CD8-positive, alpha-beta memory T cell (primary cell): ENCODE data around the gene ZNF629. TPM values are rescaled to one million over a fixed set of nuclear protein-coding genes. Genes with fewer than 3 reads are reported as not detected.

Experiments
- CTCF ChIA-PET: fragments of 350-600 bp; sonication (Branson Sonifier 250); formaldehyde crosslinking; loops from one replicate; lab custom pipeline; 2021; ENCODE audit warnings: antibody characterized with exemption; lab: Charles Lee
- POLR2A ChIA-PET: fragments of 350-600 bp; sonication (Branson Sonifier 250); formaldehyde crosslinking; loops from one replicate; lab custom pipeline; 2021; ENCODE audit warnings: antibody characterized with exemption; lab: Charles Lee
- DNase-seq, 5 donors: peaks; one replicate each; pipeline versions ENCODE4 v3.0.0 to v3.0.0-alpha.2; 2020 to 2022; ENCODE audit warnings: mixed read lengths in 1 of 5
- H3K27ac ChIP-seq: one replicate; pipeline ENCODE4 v1.7.0; 2013; ENCODE audit warnings: low read depth, mild to moderate bottlenecking, low read length, moderate library complexity
- H3K27me3 ChIP-seq: 2 replicates; pipeline ENCODE4 v1.7.0; 2013; ENCODE audit warnings: low read length, mild to moderate bottlenecking; ENCODE audit not compliant: insufficient read depth, poor library complexity, severe bottlenecking
- H3K36me3 ChIP-seq: 2 replicates; pipeline ENCODE4 v1.7.0; 2013; ENCODE audit warnings: mild to moderate bottlenecking, low read length, moderate library complexity; ENCODE audit not compliant: insufficient read depth
- H3K4me1 ChIP-seq: 2 replicates; pipeline ENCODE4 v1.7.0; 2013; ENCODE audit warnings: mild to moderate bottlenecking, low read length, moderate library complexity; ENCODE audit not compliant: insufficient read depth
- H3K4me3 ChIP-seq: 2 replicates; pipeline ENCODE4 v1.7.0; 2013; ENCODE audit warnings: mild to moderate bottlenecking, low read length
- H3K9me3 ChIP-seq: 2 replicates; pipeline ENCODE4 v1.7.0; 2013; ENCODE audit warnings: mild to moderate bottlenecking, low read length
- H3K27ac Mint-ChIP-seq, 8 donors: one replicate each; pipeline ENCODE4 v1.8.0; 2020 to 2021; ENCODE audit warnings: mixed read lengths in 8 of 8, mild to moderate bottlenecking in 6 of 8, inconsistent platforms in 3 of 8, moderate library complexity in 3 of 8
- H3K27me3 Mint-ChIP-seq, 2 donors: one replicate each; pipeline ENCODE4 v1.8.0; 2020 to 2021; ENCODE audit warnings: mixed read lengths in 2 of 2, mild to moderate bottlenecking in 1 of 2, moderate library complexity in 1 of 2
- H3K36me3 Mint-ChIP-seq, 3 donors: one replicate each; pipeline ENCODE4 v1.8.0; 2020 to 2021; ENCODE audit warnings: mixed read lengths in 3 of 3, inconsistent platforms in 1 of 3, mild to moderate bottlenecking in 1 of 3
- H3K4me1 Mint-ChIP-seq, 3 donors: one replicate each; pipeline ENCODE4 v1.8.0; 2020 to 2021; ENCODE audit warnings: mixed read lengths in 3 of 3, inconsistent platforms in 1 of 3, mild to moderate bottlenecking in 1 of 3
- H3K4me3 Mint-ChIP-seq, 7 donors: one replicate each; pipeline ENCODE4 v1.8.0; 2020 to 2021; ENCODE audit warnings: mixed read lengths in 7 of 7, mild to moderate bottlenecking in 6 of 7, moderate library complexity in 4 of 7, inconsistent platforms in 2 of 7
- H3K9me3 Mint-ChIP-seq, 5 donors: one replicate each; pipeline ENCODE4 v1.8.0; 2020 to 2022; ENCODE audit warnings: mixed read lengths in 5 of 5, mild to moderate bottlenecking in 3 of 5, moderate library complexity in 2 of 5, inconsistent platforms in 1 of 5
- polyA plus RNA-seq: library from polyadenylated mRNA; unstranded; fragments of 300-500 nt; fragmentation: Illumina TruSeq; gene quantifications from one replicate; pipeline ENCODE4 v1.2.3, GENCODE V29; 2021
- total RNA-seq, 2 experiments: library from RNA; stranded (reverse); gene quantifications; one replicate each; pipeline ENCODE4 v1.2.3, GENCODE V29; 2021

The ZNF629 gene
- total and polyA plus RNA-seq, 3 experiments from 2014 or later: 1.1 to 5.7 (median 5.6) TPM

DNA sequence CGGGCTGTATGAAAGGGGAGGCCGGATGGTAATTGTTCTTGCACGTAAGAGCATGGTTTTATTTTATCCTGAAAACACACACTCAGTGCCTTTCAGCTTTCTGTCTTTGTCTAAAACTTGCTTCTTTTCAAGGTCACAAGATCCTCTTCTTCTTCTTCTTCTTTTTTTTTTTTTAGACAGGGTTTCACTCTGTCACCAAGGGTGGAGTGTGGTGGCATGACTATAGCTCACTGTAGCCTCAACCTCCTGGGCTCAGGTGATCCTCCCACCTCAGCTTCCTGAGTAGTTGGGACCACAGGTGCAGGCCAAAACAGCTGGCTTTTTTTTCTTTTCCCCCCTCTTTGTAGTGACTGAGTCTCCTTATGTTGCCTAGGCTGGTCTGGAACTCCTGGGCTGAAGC, 15.9 kb upstream of the ZNF629 start:
- no peaks in the 10 kb centered on the region for H3K36me3 ChIP-seq
- H3K27ac Mint-ChIP-seq: peak overlapping the region in 3 of 8 donors; percentile 5 to 43 (median 15)
- CTCF ChIA-PET: interaction anchor here (4.4 kb wide), 1 partner anchor 11 kb away, joined by 26 read pairs; no protein-coding TSS in a partner anchor
- no peaks in the 10 kb centered on the region for H3K27me3 ChIP-seq
- peaks cover 3 to 4% of the 10 kb centered on the region in 2 donors for H3K27me3 Mint-ChIP-seq
- H3K9me3 ChIP-seq: no peaks in the 10 kb centered on the region
- H3K27ac ChIP-seq: no peak overlapping the region
- POLR2A ChIA-PET: interaction anchor here (1.4 kb wide), 1 partner anchor 14 kb away, joined by 4 read pairs; no protein-coding TSS in a partner anchor
- H3K4me3 ChIP-seq: no peak overlapping the region
- no peaks in the 10 kb centered on the region for H3K36me3 Mint-ChIP-seq
- no peak for DNase-seq
- peak overlapping the region in 1 of 7 donors; percentile 30 for H3K4me3 Mint-ChIP-seq
- H3K4me1 ChIP-seq: peaks cover 12% of the 10 kb centered on the region
- no peaks in the 10 kb centered on the region for H3K9me3 Mint-ChIP-seq
- peaks cover 8 to 20% (median 18%) of the 10 kb centered on the region in 3 donors for H3K4me1 Mint-ChIP-seq

GRCh38 chr16:30797670-30798309, 10.8 kb upstream of the ZNF629 start:
- ChIA-PET POLR2A (no interaction called here), CTCF (no interaction called here)
- Mint-ChIP-seq H3K4me1 (no peaks in the 10 kb centered on the region), H3K36me3 (no peaks in the 10 kb centered on the region), H3K4me3 (no peak overlapping the region), H3K27me3 (peaks cover 0 to 3% of the 10 kb centered on the region in 2 donors), H3K9me3 (no peaks in the 10 kb centered on the region), H3K27ac (no peak overlapping the region)
- Histone ChIP-seq H3K9me3 (no peaks in the 10 kb centered on the region), H3K4me3 (no peak overlapping the region), H3K36me3 (no peaks in the 10 kb centered on the region), H3K27ac (no peak overlapping the region), H3K4me1 (no peaks in the 10 kb centered on the region), H3K27me3 (no peaks in the 10 kb centered on the region)
- DNase-seq: no peak

DNA sequence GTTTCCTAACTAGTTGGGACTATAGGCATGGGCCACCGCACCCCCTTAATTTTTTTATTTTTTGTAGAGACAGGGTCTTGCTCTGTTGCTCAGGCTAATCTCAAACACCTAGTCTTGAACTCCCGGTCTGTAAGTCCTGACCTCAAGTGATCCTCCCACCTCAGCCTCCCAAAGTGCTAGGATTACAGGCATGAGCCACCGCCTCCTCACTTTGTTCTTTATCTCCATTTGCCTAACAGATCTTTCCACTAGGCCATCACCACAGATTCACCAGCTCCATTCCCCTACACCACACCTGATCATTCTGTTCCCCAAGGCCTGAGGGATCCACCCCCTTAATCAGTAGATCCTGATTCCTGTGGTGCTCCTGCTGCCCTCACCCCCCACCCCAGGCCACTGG, 7.6 kb upstream of the ZNF629 start:
- Histone ChIP-seq H3K9me3 (no peaks in the 10 kb centered on the region), H3K27me3 (no peaks in the 10 kb centered on the region), H3K4me3 (no peak overlapping the region), H3K4me1 (no peaks in the 10 kb centered on the region), H3K27ac (no peak overlapping the region), H3K36me3 (no peaks in the 10 kb centered on the region)
- Mint-ChIP-seq H3K27me3 (peaks cover 0 to 2% of the 10 kb centered on the region in 2 donors), H3K27ac (no peak overlapping the region), H3K9me3 (no peaks in the 10 kb centered on the region), H3K4me3 (no peak overlapping the region), H3K4me1 (no peaks in the 10 kb centered on the region), H3K36me3 (no peaks in the 10 kb centered on the region)
- ChIA-PET CTCF (interaction anchor here (1.5 kb wide), 1 partner anchor 10 kb away, joined by 3 read pairs; no protein-coding TSS in a partner anchor), POLR2A (interaction anchor here (1.1 kb wide), 1 partner anchor 77 kb away, joined by 6 read pairs; no protein-coding TSS in a partner anchor)
- DNase-seq: no peak

DNA sequence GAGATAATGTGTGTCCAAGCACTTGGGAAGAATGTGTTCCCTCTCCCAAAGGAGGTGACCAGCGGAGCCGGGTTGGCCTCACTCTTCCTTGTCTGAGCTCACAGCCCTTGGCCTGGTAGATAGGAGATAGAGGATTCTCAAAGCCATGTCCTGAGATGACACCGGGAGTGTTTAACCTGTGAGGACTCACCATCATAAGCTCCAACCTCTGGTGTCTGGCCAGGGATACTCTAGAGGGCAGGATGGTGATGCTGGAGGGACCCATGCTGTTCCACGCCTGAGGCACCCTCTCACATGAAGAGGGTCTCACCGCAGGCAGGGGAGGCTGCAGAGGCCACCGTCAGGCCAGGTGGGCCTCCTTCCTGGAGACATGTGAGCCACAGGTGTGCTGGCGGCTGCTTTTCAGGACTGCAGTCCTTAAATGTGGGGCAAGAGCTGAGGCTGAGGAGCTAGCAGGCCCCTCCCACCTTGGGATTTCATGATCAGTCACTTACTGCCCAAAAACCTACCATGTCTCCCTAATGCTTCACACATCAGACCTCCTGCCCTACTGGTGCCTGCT, 6.6 kb upstream of the ZNF629 start:
- Mint-ChIP-seq H3K36me3 (no peaks in the 10 kb centered on the region), H3K4me1 (no peaks in the 10 kb centered on the region), H3K27me3 (peaks cover 0 to 6% of the 10 kb centered on the region in 2 donors), H3K27ac (no peak overlapping the region), H3K9me3 (no peaks in the 10 kb centered on the region), H3K4me3 (no peak overlapping the region)
- DNase-seq: no peak
- Histone ChIP-seq H3K4me1 (no peaks in the 10 kb centered on the region), H3K27me3 (no peaks in the 10 kb centered on the region), H3K27ac (no peak overlapping the region), H3K36me3 (no peaks in the 10 kb centered on the region), H3K9me3 (no peaks in the 10 kb centered on the region), H3K4me3 (no peak overlapping the region)
- ChIA-PET POLR2A (interaction anchor here (0.7 kb wide), 1 partner anchor 109 kb away, joined by 5 read pairs; no protein-coding TSS in a partner anchor), CTCF (interaction anchor here (1.5 kb wide), 1 partner anchor 11 kb away, joined by 3 read pairs; no protein-coding TSS in a partner anchor)

DNA sequence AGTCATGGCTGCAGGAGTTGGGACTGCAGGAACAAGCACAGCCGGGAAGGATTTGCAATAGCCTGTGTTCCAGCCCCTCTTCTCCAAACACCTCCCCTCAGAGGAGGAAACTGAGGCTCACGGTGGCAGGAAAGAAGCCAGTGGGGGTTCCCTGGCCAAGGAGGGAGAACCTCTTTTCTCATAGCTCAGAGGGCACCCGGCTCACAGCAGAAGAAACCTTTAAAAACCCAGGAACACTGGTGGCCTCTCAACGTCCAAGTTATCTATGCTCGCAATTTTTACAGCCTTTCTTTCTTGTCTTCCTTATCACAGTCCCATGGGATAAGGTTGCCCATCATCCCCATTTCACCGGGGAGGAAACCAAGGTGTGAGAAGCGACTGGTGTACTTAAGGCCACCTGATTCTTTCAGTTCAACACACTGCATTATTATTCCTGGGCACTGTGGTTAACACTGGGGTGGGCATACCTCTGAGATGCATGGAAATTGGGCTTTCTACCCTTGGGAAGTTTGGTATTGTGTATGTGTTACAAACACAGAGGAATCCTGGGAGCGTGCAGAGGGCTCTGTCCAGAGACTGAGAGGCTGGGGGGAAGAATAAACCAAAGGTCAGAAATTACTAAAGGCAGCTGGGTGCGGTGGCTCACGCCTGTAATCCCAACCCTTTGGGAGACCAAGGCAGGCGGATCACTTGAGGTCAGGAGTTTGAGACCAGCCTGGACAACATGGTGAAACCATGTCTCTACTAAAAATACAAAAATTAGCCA, 791 bp upstream of the ZNF629 start:
- Mint-ChIP-seq H3K4me3 (peak overlapping the region; percentile 74 to 87 (median 79)), H3K27ac (peak overlapping the region in 3 of 8 donors; percentile 19 to 60 (median 27)), H3K9me3 (no peaks in the 10 kb centered on the region), H3K27me3 (peaks cover 14 to 16% of the 10 kb centered on the region in 2 donors), H3K36me3 (peaks cover 0 to 10% (median 2%) of the 10 kb centered on the region in 3 donors), H3K4me1 (peaks cover 9 to 24% (median 13%) of the 10 kb centered on the region in 3 donors)
- Histone ChIP-seq H3K27ac (peak overlapping the region; percentile 59), H3K36me3 (no peaks in the 10 kb centered on the region), H3K27me3 (peaks cover 7% of the 10 kb centered on the region), H3K4me3 (peak overlapping the region; percentile 63), H3K4me1 (peaks cover 14% of the 10 kb centered on the region), H3K9me3 (no peaks in the 10 kb centered on the region)
- POLR2A ChIA-PET: interaction anchor here (1.6 kb wide), 1 partner anchor 17 kb away, joined by 5 read pairs; no protein-coding TSS in a partner anchor
- CTCF ChIA-PET: interaction anchor here (0.6 to 1.6 kb wide), 2 partner anchors 13 to 17 kb away, joined by 3 read pairs; no protein-coding TSS in a partner anchor
- DNase-seq: no peak

GRCh38 chr16:30786115-30786935, 680 bp downstream of the ZNF629 start:
- Histone ChIP-seq H3K36me3 (no peaks in the 10 kb centered on the region), H3K27ac (peak overlapping the region; percentile 31), H3K4me3 (no peak overlapping the region), H3K9me3 (no peaks in the 10 kb centered on the region), H3K27me3 (peaks cover 7% of the 10 kb centered on the region), H3K4me1 (peaks cover 14% of the 10 kb centered on the region)
- Mint-ChIP-seq H3K36me3 (peaks cover 0 to 11% (median 2%) of the 10 kb centered on the region in 3 donors), H3K4me3 (peak overlapping the region; percentile 13 to 74 (median 70)), H3K27me3 (peaks cover 14 to 16% of the 10 kb centered on the region in 2 donors), H3K4me1 (peaks cover 9 to 24% (median 13%) of the 10 kb centered on the region in 3 donors), H3K9me3 (no peaks in the 10 kb centered on the region), H3K27ac (peak overlapping the region in 1 of 8 donors; percentile 88)
- ChIA-PET POLR2A (interaction anchor here (1.6 kb wide), 1 partner anchor 19 kb away, joined by 5 read pairs; no protein-coding TSS in a partner anchor), CTCF (interaction anchor here (0.9 to 1.6 kb wide), 2 partner anchors 19 kb away, joined by 3 read pairs; no protein-coding TSS in a partner anchor)
- no peak for DNase-seq
